Measurements from ENCODE around the gene HEG1. TPM values are rescaled to one million over a fixed set of nuclear protein-coding genes. Genes with fewer than 3 reads are reported as not detected.

The HEG1 gene
- total and polyA plus RNA-seq, 2 donors (not counting 3 experiments of a cell fraction or from before 2014, with no cell fraction given): 50.1 to 106 TPM

DNA sequence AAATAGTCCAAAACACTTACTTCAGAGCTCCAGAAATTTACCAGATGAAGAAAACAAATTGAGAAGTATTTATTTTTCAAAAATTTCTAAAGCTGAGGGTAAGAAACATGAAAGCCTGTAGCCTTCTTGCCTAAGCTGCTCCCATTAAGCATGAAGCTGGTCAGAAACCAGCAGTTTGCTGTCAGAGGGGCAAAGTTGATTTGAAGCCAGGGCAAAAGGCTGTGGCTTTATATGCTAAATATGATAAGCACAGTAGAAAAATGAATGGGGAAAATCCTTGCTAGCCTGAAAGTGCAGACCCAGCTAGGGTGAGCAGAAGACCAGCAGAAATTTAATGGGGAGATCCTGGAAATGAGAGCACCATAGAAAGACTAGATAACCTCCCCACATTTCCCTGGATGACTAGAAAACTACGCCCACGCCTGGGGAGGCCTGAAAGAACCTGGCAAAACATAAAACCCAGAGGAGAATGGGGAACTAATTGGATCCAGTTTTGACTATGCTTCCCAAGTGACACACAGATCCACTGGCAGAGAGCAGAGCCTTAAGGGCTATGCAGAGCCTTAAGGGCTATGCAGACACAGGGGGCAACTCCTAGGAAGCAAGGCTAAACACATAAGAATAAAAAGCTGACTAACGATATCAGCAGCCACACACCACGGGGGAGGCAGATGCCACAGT lies 43.0 kb upstream of the HEG1 start:
- Histone ChIP-seq H3K79me2 (ENCODE audit: control insufficient read depth, insufficient read depth, low read length) (no peaks in the 10 kb centered on the region), H4K20me1 (replicated peaks; ENCODE audit: control insufficient read depth, extremely low read depth, insufficient read depth, low read length) (no peaks in the 10 kb centered on the region), H3K9me3 (replicated peaks; ENCODE audit: control insufficient read depth, insufficient read depth, low read length) (no peaks in the 10 kb centered on the region), H3K9me1 (replicated peaks; ENCODE audit: control insufficient read depth, extremely low read depth, insufficient read depth, low read length) (no peaks in the 10 kb centered on the region), H2AFZ (ENCODE audit: low read depth, low read length) (no peak overlapping the region), H3K4me2 (ENCODE audit: insufficient read depth, low read length) (no peak overlapping the region), H3K9ac (replicated peaks; ENCODE audit: extremely low read depth, insufficient read depth, low read length) (no peak overlapping the region), H3K27me3 (ENCODE audit: control insufficient read depth in 2 of 2, insufficient read depth in 2 of 2, low read length in 2 of 2) (peaks cover 0 to 2% of the 10 kb centered on the region in 2 experiments), H3K4me3 (replicated peaks in 1 of 3; ENCODE audit: insufficient read depth in 1 of 3, low read depth in 1 of 3, low read length in 3 of 3) (no peak overlapping the region), H3K4me1 (ENCODE audit: control insufficient read depth, extremely low read depth, insufficient read depth, low read length) (no peaks in the 10 kb centered on the region), H3K27ac (ENCODE audit: insufficient read depth, low read depth, low read length) (no peak overlapping the region), H3K36me3 (ENCODE audit: control insufficient read depth in 2 of 2, extremely low read depth in 1 of 2, insufficient read depth in 2 of 2, low read length in 2 of 2) (no peaks in the 10 kb centered on the region)
- dilution Hi-C loops (cut with MboI; ENCODE audit: extremely low pct_ligation_motif_present, low sequenced_read_pairs): no loop called here
- ChIA-PET POLR2A (no interaction called here), CTCF (interaction anchor here (1.2 kb wide), 1 partner anchor 11 kb away, joined by 4 read pairs; no protein-coding TSS in a partner anchor)
- intact Hi-C loops (cut with micrococcal nuclease): no loop called here
- BruUV-seq (replicated peaks): no TSS peak
- DNase-seq (ENCODE audit: low read depth, low spot score) (no peak), FAIRE-seq (no peak)
- TF ChIP-seq JUN (IDR thresholded peaks at IDR 0.05; ENCODE audit: borderline replicate concordance, insufficient read depth, insufficient read length, low read depth) (no peak), POLR2AphosphoS5 (IDR thresholded peaks at IDR 0.05; ENCODE audit: insufficient read depth, low read depth, low read length) (no peak), EZH2 (IDR thresholded peaks at IDR 0.05; ENCODE audit: borderline replicate concordance, low read depth, low read length, severe bottlenecking) (no peak), MYC (IDR thresholded peaks at IDR 0.05; ENCODE audit: low read depth, low read length) (no peak), POLR2A (IDR thresholded peaks at IDR 0.05; ENCODE audit: low read depth, low read length) (no peak), GATA2 (IDR thresholded peaks at IDR 0.05; ENCODE audit: insufficient read depth, insufficient read length, low read depth, low read length) (no peak), FOS (IDR thresholded peaks at IDR 0.05; ENCODE audit: borderline replicate concordance, insufficient read depth, low read length) (no peak)
- TF ChIP-seq, protein P1, sequence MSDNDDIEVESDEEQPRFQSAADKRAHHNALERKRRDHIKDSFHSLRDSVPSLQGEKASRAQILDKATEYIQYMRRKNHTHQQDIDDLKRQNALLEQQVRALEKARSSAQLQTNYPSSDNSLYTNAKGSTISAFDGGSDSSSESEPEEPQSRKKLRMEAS (IDR thresholded peaks at IDR 0.05; ENCODE audit: insufficient read depth, insufficient read length): no peak
- TF ChIP-seq, protein P2, sequence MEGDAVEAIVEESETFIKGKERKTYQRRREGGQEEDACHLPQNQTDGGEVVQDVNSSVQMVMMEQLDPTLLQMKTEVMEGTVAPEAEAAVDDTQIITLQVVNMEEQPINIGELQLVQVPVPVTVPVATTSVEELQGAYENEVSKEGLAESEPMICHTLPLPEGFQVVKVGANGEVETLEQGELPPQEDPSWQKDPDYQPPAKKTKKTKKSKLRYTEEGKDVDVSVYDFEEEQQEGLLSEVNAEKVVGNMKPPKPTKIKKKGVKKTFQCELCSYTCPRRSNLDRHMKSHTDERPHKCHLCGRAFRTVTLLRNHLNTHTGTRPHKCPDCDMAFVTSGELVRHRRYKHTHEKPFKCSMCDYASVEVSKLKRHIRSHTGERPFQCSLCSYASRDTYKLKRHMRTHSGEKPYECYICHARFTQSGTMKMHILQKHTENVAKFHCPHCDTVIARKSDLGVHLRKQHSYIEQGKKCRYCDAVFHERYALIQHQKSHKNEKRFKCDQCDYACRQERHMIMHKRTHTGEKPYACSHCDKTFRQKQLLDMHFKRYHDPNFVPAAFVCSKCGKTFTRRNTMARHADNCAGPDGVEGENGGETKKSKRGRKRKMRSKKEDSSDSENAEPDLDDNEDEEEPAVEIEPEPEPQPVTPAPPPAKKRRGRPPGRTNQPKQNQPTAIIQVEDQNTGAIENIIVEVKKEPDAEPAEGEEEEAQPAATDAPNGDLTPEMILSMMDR (IDR thresholded peaks at IDR 0.05; ENCODE audit: extremely low read depth in 1 of 2, insufficient read depth in 1 of 2, low read depth in 1 of 2, low read length in 2 of 2): no peak
